Spleen (tissue), 11 donors: ENCODE results near the gene ME1. TPM values are rescaled to one million over a fixed set of nuclear protein-coding genes. Genes with fewer than 3 reads are reported as not detected.
A peak's percentile ranks its signal among the peaks of the same experiment; 100 is the strongest.

Source experiments
- DNase-seq: peaks from one replicate; pipeline ENCODE4 v3.0.0-alpha.2; 2020
- H3K27ac ChIP-seq, 8 donors: fragments of 200-600 bp; sonication (generic) in 7 of 8; 1 replicate in 4 of 8; 2 replicates in 4 of 8; pipeline versions ENCODE4 v1.5.0 to v1.8.0; 2016 to 2021; ENCODE audit warnings: inconsistent platforms in 4 of 8, mild to moderate bottlenecking in 4 of 8, moderate library complexity in 1 of 8
- H3K27me3 ChIP-seq, 7 donors: fragments of 200-600 bp; sonication (generic) in 6 of 7; replicated peaks in 1 of 7; 1 replicate in 4 of 7; 2 replicates in 3 of 7; pipeline versions ENCODE4 v1.5.0 to v1.8.0; 2016 to 2021; ENCODE audit warnings: inconsistent platforms in 3 of 7, mild to moderate bottlenecking in 1 of 7
- H3K36me3 ChIP-seq, 6 donors: fragments of 200-600 bp; sonication (generic) in 5 of 6; 1 replicate in 4 of 6; 2 replicates in 2 of 6; pipeline versions ENCODE4 v1.5.0 to v1.8.0; 2016 to 2021; ENCODE audit warnings: inconsistent platforms in 2 of 6
- H3K4me1 ChIP-seq, 6 donors: fragments of 200-600 bp; sonication (generic) in 5 of 6; 1 replicate in 3 of 6; 2 replicates in 3 of 6; pipeline versions ENCODE4 v1.5.0 to v1.8.0; 2016 to 2021; ENCODE audit warnings: inconsistent platforms in 3 of 6
- H3K4me3 ChIP-seq, 8 donors: fragments of 200-600 bp; sonication (generic) in 7 of 8; 1 replicate in 4 of 8; 2 replicates in 4 of 8; pipeline versions ENCODE4 v1.5.0 to v1.8.0; 2016 to 2021; ENCODE audit warnings: inconsistent platforms in 4 of 8, mild to moderate bottlenecking in 4 of 8, moderate library complexity in 2 of 8
- H3K9me3 ChIP-seq, 8 donors: fragments of 200-600 bp; sonication (generic) in 7 of 8; 1 replicate in 4 of 8; 2 replicates in 4 of 8; pipeline versions ENCODE4 v1.5.0 to v1.8.0; 2016 to 2021; ENCODE audit warnings: inconsistent platforms in 4 of 8
- CTCF ChIP-seq, 11 experiments: fragments of 200-600 bp in 7 of 11; fragments of 450-650 bp in 4 of 11; sonication (generic) in 4 of 11; IDR thresholded peaks in 8 of 11; conservative IDR thresholded peaks in 3 of 11; 1 replicate in 7 of 11; 2 replicates in 4 of 11; pipeline versions ENCODE4 v1.4.0 to v1.8.0; 2016 to 2021; ENCODE audit warnings: antibody characterized with exemption in 11 of 11, inconsistent platforms in 4 of 11, mild to moderate bottlenecking in 1 of 11
- POLR2A ChIP-seq, 3 donors: fragments of 450-650 bp; IDR thresholded peaks; one replicate each; pipeline ENCODE4 v1.5.1; 2017; ENCODE audit warnings: antibody characterized with exemption in 3 of 3, mild to moderate bottlenecking in 1 of 3
- POLR2AphosphoS5 ChIP-seq, 3 donors: sonication (generic); formaldehyde crosslinking; IDR thresholded peaks; one replicate each; pipeline ENCODE4 v1.5.1; 2017; ENCODE audit warnings: antibody characterized with exemption in 3 of 3
- WGBS, 5 donors: extraction: QIAGEN DNeasy Blood & Tissue Kit in 3 of 5; methylation state at CpG; one replicate each; pipeline versions ENCODE4 v1.1.5 to v1.1.7; 2013 to 2018; 5-methylcytosine and 5-hydroxymethylcytosine counted together
- intact Hi-C: fragments of 100-400 bp; cut with DNase I; formaldehyde crosslinking; loops from one replicate; pipeline ENCODE4 v1.15.0; 2023; ENCODE audit warnings: low total_unique reads
- polyA plus RNA-seq, 3 donors: library from polyadenylated mRNA; stranded (reverse); fragments of 200-250 nt; gene quantifications; one replicate each; pipeline ENCODE4 v1.2.1, GENCODE V29; 2013
- total RNA-seq, 7 donors: library from RNA; depleted of rRNA in 3 of 7; stranded (reverse); fragments of >200 nt in 3 of 7; fragmentation: NEBNext Ultra II Directional in 4 of 7; extraction: Animal tissue kit (Norgen Biotek cat#: 25700) in 4 of 7; gene quantifications; one replicate each; pipeline versions ENCODE4 v1.1.0 to v1.2.1, GENCODE V29; 2016 to 2021
- donor health status: healthy with polysubstance abuse.
- donor health status: DM: no; HTN: no; CAD: no; lungs with moderate emphysema.
- donor health status: DM: no; HTN: no; CAD: no.
- donor health status: Bipolar disorder and iron deficiency.
- donor health status: healthy.
- donor health status: DM: no; HTN: no; CAD: no.
- donor health status: DM: yes; HTN: yes; CAD: no.

ME1 gene
- total and polyA plus RNA-seq, 10 donors = 1.8 to 19.4 (median 8.4) TPM

- H3K9me3 ChIP-seq = no peaks in the 10 kb centered on the region
- H3K4me1 ChIP-seq = no peaks in the 10 kb centered on the region
- TF ChIP-seq POLR2A (IDR thresholded peaks at IDR 0.05) (no peak), CTCF (IDR thresholded peaks at IDR 0.05 in 8 of 11, conservative IDR thresholded peaks at IDR 0.05 in 3 of 11) (no peak), POLR2AphosphoS5 (IDR thresholded peaks at IDR 0.05) (no peak)
- H3K4me3 ChIP-seq = no peak overlapping the region
- DNase-seq = no peak
- no peaks in the 10 kb centered on the region for H3K36me3 ChIP-seq
- intact Hi-C loops = no loop called here
- H3K27ac ChIP-seq = no peak overlapping the region
- H3K27me3 ChIP-seq = no peaks in the 10 kb centered on the region
These were observed 46.1 kb downstream of the ME1 start for GRCh38 chr6:83384751-83385150.

DNA sequence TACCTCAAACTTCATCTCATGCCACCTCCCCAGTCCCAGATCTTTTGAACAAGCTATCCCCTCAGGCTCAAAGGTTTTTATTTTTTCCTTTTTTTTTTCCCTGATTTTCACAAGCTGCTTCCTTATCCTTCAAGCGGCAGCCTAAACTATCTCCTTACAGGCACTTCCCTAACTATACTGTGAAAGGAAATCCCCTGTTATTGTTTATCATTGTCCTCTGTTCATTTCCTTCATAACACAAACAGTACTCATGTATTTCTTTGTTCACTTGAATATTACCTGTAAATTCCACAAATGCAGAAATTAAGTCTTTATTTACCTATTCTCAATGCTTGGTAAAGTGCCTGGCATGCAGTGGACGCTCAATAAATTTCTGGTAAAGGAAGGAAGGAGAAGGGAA is 48.9 kb downstream of the ME1 start:
- no peak for DNase-seq

DNA sequence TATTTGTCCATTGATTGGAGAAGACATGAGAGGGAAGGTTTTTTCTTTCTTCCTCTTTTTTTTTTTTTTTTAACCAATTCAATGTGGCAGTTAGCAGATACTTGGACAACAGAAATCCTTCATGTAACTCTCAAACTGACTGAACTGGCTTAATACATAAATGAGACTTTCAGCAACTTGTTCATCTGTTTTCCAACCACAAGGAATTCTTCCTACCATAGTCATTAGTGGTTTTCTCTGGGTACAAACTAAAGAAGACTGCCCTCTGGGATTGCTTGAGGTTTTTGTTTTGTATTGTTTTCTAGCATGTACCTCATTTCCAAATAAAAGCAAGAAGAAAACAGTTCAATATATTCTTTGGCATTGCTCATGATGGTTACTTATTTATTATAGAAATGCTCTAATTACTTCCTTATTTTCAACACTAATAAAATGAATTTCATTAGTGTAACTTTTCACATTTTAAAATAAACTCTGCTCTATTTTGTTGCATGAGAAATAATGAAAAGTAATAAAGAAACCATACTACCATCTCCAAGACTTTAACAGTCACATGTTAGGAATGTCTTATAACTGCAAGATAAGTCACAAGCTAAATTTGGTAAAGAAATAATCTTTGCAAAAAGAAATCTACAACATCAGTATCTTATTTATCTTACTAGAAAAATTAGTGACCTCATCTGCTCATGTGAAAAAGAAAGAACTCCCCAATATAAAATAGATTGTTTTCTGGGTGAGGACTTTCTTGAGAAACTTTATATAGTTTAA is 52.0 kb downstream of the ME1 start:
- Histone ChIP-seq H3K4me3 (no peak overlapping the region), H3K9me3 (no peaks in the 10 kb centered on the region), H3K27me3 (no peaks in the 10 kb centered on the region), H3K27ac (no peak overlapping the region), H3K4me1 (no peaks in the 10 kb centered on the region), H3K36me3 (no peaks in the 10 kb centered on the region)
- intact Hi-C loops = no loop called here
- no peak for DNase-seq
- TF ChIP-seq CTCF (IDR thresholded peaks at IDR 0.05 in 8 of 11, conservative IDR thresholded peaks at IDR 0.05 in 3 of 11) = no peak
- no peak for TF ChIP-seq POLR2AphosphoS5 (IDR thresholded peaks at IDR 0.05)
- no peak for TF ChIP-seq POLR2A (IDR thresholded peaks at IDR 0.05)

More for the DNA sequence above, 48.9 kb downstream of the ME1 start:
- WGBS, 5 donors = 57 to 74% (median 64%) methylated on average over 2 of the region's 2 CpGs
- Histone ChIP-seq H3K27ac (no peak overlapping the region), H3K9me3 (no peaks in the 10 kb centered on the region), H3K4me3 (peak overlapping the region in 1 of 8 donors; percentile 6), H3K36me3 (no peaks in the 10 kb centered on the region), H3K4me1 (no peaks in the 10 kb centered on the region), H3K27me3 (no peaks in the 10 kb centered on the region)
- TF ChIP-seq POLR2A (IDR thresholded peaks at IDR 0.05) (no peak), POLR2AphosphoS5 (IDR thresholded peaks at IDR 0.05) (no peak)
- intact Hi-C loops = no loop called here

DNA sequence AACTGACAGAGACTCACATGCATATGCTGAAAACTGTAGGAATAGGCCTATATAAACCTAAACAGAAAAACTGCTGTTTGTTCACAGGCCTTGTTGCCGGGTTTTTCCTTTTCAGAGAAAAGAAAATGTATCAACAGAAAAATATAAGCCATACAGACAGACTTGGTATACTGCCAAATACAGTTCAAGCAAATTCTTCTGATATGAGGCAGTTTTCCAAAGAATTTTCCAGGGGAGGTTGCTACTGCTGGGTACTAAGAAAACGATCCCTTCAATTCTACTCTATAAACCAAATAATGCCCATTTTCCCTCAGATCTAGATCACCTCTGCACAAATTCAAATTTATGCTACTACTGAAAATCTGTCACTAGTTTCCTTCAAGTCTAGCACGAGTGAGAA is 59.4 kb downstream of the ME1 start:
- Histone ChIP-seq H3K27me3 (no peaks in the 10 kb centered on the region), H3K27ac (no peak overlapping the region), H3K4me1 (no peaks in the 10 kb centered on the region), H3K9me3 (no peaks in the 10 kb centered on the region), H3K4me3 (no peak overlapping the region), H3K36me3 (no peaks in the 10 kb centered on the region)
- intact Hi-C loops = no loop called here
- TF ChIP-seq POLR2AphosphoS5 (IDR thresholded peaks at IDR 0.05) = no peak
- no peak for DNase-seq
- 58 to 75% (median 70%) methylated on average over 3 of the region's 3 CpGs for WGBS, 5 donors

DNA sequence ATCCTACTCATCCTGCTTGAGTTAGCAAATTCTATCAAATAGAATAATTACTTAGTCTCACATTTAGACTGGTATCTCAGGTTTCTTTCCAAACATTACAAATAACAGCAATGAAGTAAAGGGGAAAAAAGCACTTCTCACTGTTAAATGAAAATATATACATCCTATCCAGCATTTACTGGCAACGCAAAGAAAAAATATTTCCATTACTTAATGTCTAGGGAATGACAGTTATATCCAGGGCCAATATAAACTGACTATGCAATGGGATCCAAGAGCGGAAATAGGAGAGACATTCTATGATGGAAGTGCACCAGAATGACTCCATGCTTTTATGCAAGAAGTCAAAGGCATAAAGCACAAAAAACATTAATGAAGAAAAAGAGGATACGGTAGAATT is 60.3 kb downstream of the ME1 start:
- intact Hi-C loops = no loop called here
- TF ChIP-seq CTCF (IDR thresholded peaks at IDR 0.05 in 8 of 11, conservative IDR thresholded peaks at IDR 0.05 in 3 of 11) = no peak
- TF ChIP-seq POLR2AphosphoS5 (IDR thresholded peaks at IDR 0.05) = no peak
- no peak for TF ChIP-seq POLR2A (IDR thresholded peaks at IDR 0.05)
- Histone ChIP-seq H3K27me3 (no peaks in the 10 kb centered on the region), H3K9me3 (no peaks in the 10 kb centered on the region), H3K4me1 (no peaks in the 10 kb centered on the region), H3K36me3 (no peaks in the 10 kb centered on the region), H3K4me3 (no peak overlapping the region), H3K27ac (no peak overlapping the region)
- 84 to 95% (median 94%) methylated on average over 3 of the region's 3 CpGs for WGBS, 5 donors
- no peak for DNase-seq
